ENCODE data around the gene POLR3K.

GRCh38 chr16:96935-97381, 43.5 kb upstream of the POLR3K start:
- TF ChIP-seq POLR2A (IDR thresholded peaks at IDR 0.05; ENCODE audit: extremely low read depth, insufficient read length): no peak
- TF ChIP-seq, protein P1, sequence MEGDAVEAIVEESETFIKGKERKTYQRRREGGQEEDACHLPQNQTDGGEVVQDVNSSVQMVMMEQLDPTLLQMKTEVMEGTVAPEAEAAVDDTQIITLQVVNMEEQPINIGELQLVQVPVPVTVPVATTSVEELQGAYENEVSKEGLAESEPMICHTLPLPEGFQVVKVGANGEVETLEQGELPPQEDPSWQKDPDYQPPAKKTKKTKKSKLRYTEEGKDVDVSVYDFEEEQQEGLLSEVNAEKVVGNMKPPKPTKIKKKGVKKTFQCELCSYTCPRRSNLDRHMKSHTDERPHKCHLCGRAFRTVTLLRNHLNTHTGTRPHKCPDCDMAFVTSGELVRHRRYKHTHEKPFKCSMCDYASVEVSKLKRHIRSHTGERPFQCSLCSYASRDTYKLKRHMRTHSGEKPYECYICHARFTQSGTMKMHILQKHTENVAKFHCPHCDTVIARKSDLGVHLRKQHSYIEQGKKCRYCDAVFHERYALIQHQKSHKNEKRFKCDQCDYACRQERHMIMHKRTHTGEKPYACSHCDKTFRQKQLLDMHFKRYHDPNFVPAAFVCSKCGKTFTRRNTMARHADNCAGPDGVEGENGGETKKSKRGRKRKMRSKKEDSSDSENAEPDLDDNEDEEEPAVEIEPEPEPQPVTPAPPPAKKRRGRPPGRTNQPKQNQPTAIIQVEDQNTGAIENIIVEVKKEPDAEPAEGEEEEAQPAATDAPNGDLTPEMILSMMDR (IDR thresholded peaks at IDR 0.05; ENCODE audit: low read depth, low read length): peak; percentile 88
- TF ChIP-seq, protein P2, sequence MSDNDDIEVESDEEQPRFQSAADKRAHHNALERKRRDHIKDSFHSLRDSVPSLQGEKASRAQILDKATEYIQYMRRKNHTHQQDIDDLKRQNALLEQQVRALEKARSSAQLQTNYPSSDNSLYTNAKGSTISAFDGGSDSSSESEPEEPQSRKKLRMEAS (IDR thresholded peaks at IDR 0.05; ENCODE audit: low read depth, low read length): peak; percentile 81
- 0 out of 2 replicates have a peak, but pooled peaks have one; percentile 12 for TF ChIP-seq MYC (IDR thresholded peaks at IDR 0.05; ENCODE audit: low read depth, low read length)

Data from NB4 (cell line).